GM12891 (cell line): Measurements from ENCODE around the gene COL15A1.

Experiments
- DNase-seq: peaks from one replicate; pipeline ENCODE4 v3.0.0; 2011; ENCODE audit warnings: low spot score; ENCODE audit not compliant: insufficient read length
- FAIRE-seq: peaks from 2 replicates; lab custom pipeline; 2011; peaks lifted over from hg19 to GRCh38; lab: Jason Lieb, UNC
- PAX5 ChIP-seq: IDR thresholded peaks from 2 replicates; pipeline ENCODE4 v1.6.1; 2011; ENCODE audit warnings: low read length, moderate library complexity, mild to moderate bottlenecking; ENCODE audit not compliant: insufficient read depth, severe bottlenecking
- POLR2A ChIP-seq: IDR thresholded peaks from 2 replicates; pipeline ENCODE4 v1.6.1; 2011; ENCODE audit warnings: low read depth, low read length, control low read depth
- POLR2AphosphoS5 ChIP-seq: IDR thresholded peaks from 2 replicates; pipeline ENCODE4 v1.6.1; 2011; ENCODE audit warnings: low read depth, low read length, control low read depth
- POU2F2 ChIP-seq: IDR thresholded peaks from 2 replicates; pipeline ENCODE4 v1.6.1; 2011; ENCODE audit warnings: low read depth, mild to moderate bottlenecking, control low read depth, low read length, moderate library complexity
- SPI1 ChIP-seq: IDR thresholded peaks from 2 replicates; pipeline ENCODE4 v1.6.1; 2011; ENCODE audit warnings: low read depth, low read length, control low read depth
- TAF1 ChIP-seq: IDR thresholded peaks from 2 replicates; pipeline ENCODE4 v1.6.1; 2011; ENCODE audit warnings: low read depth, low read length, control low read depth

Gene COL15A1

GRCh38 chr9:98986866-98987651 is 43.4 kb downstream of the COL15A1 start:
- no peak for TF ChIP-seq TAF1
- no peak for TF ChIP-seq POLR2A
- no peak for TF ChIP-seq PAX5
- no peak for TF ChIP-seq SPI1
- no peak for TF ChIP-seq POU2F2
- TF ChIP-seq POLR2AphosphoS5, result no peak
- DNase-seq (no peak), FAIRE-seq (no peak)

GRCh38 chr9:98989036-98990000 is 45.6 kb downstream of the COL15A1 start:
- DNase-seq, result no peak
- no peak for FAIRE-seq
- TF ChIP-seq PAX5 (no peak), SPI1 (no peak), POLR2AphosphoS5 (no peak), POLR2A (no peak), TAF1 (no peak), POU2F2 (no peak)

GRCh38 chr9:98990181-98990870 is 46.6 kb downstream of the COL15A1 start:
- TF ChIP-seq SPI1 (no peak), PAX5 (no peak), POU2F2 (no peak), POLR2AphosphoS5 (no peak), TAF1 (no peak), POLR2A (no peak)
- FAIRE-seq, result no peak
- DNase-seq, result no peak

- DNase-seq (no peak), FAIRE-seq (no peak)
- no peak for TF ChIP-seq POLR2A
- no peak for TF ChIP-seq TAF1
- TF ChIP-seq SPI1, result no peak
- no peak for TF ChIP-seq POLR2AphosphoS5
- no peak for TF ChIP-seq PAX5
- no peak for TF ChIP-seq POU2F2
These were observed 48.6 kb downstream of the COL15A1 start for GRCh38 chr9:98992107-98992884.

GRCh38 chr9:98992885-98993569 is 49.3 kb downstream of the COL15A1 start:
- peak; percentile 33 for FAIRE-seq
- TF ChIP-seq POU2F2 (no peak), TAF1 (no peak), SPI1 (no peak), POLR2AphosphoS5 (no peak), PAX5 (no peak), POLR2A (no peak)

GRCh38 chr9:98993570-98993945 is 49.9 kb downstream of the COL15A1 start:
- FAIRE-seq (peak; percentile 20), DNase-seq (no peak)
- TF ChIP-seq POU2F2 (0 out of 2 replicates have a peak, but pooled peaks have one; percentile 59), SPI1 (peak; percentile 92), TAF1 (no peak)

More at GRCh38 chr9:98992885-98993569, 49.3 kb downstream of the COL15A1 start:
- DNase-seq, result no peak

GRCh38 chr9:98994172-98995058 is 50.7 kb downstream of the COL15A1 start:
- DNase-seq, result no peak
- no peak for FAIRE-seq
- no peak for TF ChIP-seq POLR2A
- no peak for TF ChIP-seq SPI1
- no peak for TF ChIP-seq POLR2AphosphoS5
- no peak for TF ChIP-seq PAX5

- FAIRE-seq (no peak), DNase-seq (no peak)
- no peak for TF ChIP-seq POU2F2
These were observed 51.5 kb downstream of the COL15A1 start for GRCh38 chr9:98995059-98995671.
